H1 (cell line): ENCODE results near the gene DOCK11. TPM values are rescaled to one million over a fixed set of nuclear protein-coding genes. Genes with fewer than 3 reads are reported as not detected.

Experiments used
- ASH2L ChIP-seq: fragments of 200-600, 300-600 bp; sonication (generic); IDR thresholded peaks from one replicate; pipeline ENCODE4 v1.7.1; 2017; ENCODE audit warnings: low read length
- BRCA1 ChIP-seq: IDR thresholded peaks from 2 replicates; pipeline ENCODE4 v1.6.1; 2012; ENCODE audit warnings: low read depth, low read length, improper control_type of control experiment
- GABPA ChIP-seq: IDR thresholded peaks from 2 replicates; pipeline ENCODE4 v1.6.1; 2011; ENCODE audit warnings: mild to moderate bottlenecking, low read length, moderate library complexity, borderline replicate concordance; ENCODE audit not compliant: insufficient read depth
- GTF2F1 ChIP-seq: IDR thresholded peaks from 2 replicates; pipeline ENCODE4 v1.6.1; 2012; ENCODE audit warnings: low read depth, low read length, improper control_type of control experiment, borderline replicate concordance
- KDM1A ChIP-seq: fragments of 200-600, 300-600 bp; sonication (generic); IDR thresholded peaks from 2 replicates; pipeline ENCODE4 v1.7.1; 2016; ENCODE audit warnings: mild to moderate bottlenecking, low read length, borderline replicate concordance
- RFX5 ChIP-seq: IDR thresholded peaks from 2 replicates; pipeline ENCODE4 v1.6.1; 2011; ENCODE audit warnings: low read depth, low read length, improper control_type of control experiment, borderline replicate concordance
- RXRA ChIP-seq: IDR thresholded peaks from 2 replicates; pipeline ENCODE4 v1.6.1; 2011; ENCODE audit warnings: low read depth, mild to moderate bottlenecking, low read length, moderate library complexity; ENCODE audit not compliant: insufficient read depth
- SIX5 ChIP-seq: IDR thresholded peaks from 2 replicates; pipeline ENCODE4 v1.6.1; 2011; ENCODE audit warnings: mild to moderate bottlenecking, low read depth, low read length
- TAF1 ChIP-seq: IDR thresholded peaks from 2 replicates; pipeline ENCODE4 v1.6.1; 2011; ENCODE audit warnings: mild to moderate bottlenecking, low read depth, low read length
- TAF7 ChIP-seq: optimal IDR thresholded peaks from 2 replicates; pipeline ENCODE3; 2011; ENCODE audit warnings: low read depth, mild to moderate bottlenecking, inconsistent platforms, low read length, moderate library complexity, borderline replicate concordance
- YY1 ChIP-seq: IDR thresholded peaks from 2 replicates; pipeline ENCODE4 v1.6.1; 2011; ENCODE audit warnings: low read depth, mild to moderate bottlenecking, low read length
- polyA plus RNA-seq, 7 experiments: library from polyadenylated mRNA; depleted of rRNA in 3 of 7; stranded (reverse) in 5 of 7; unstranded in 2 of 7; fragments of >200 nt in 5 of 7; fragments of 200-250 nt in 2 of 7; gene quantifications; 1 replicate in 5 of 7; 2 replicates in 1 of 7; 4 replicates in 1 of 7; pipeline versions ENCODE4 v1.2.1 to v1.2.3, GENCODE V29; 2011 to 2013; ENCODE audit warnings: missing spikeins in 2 of 7, mixed read lengths in 2 of 7
- total RNA-seq: library from RNA; stranded (reverse); fragmentation: NEBNext Ultra II Directional; extraction: Animal tissue kit (Norgen Biotek cat#: 25700); gene quantifications from 2 replicates; pipeline ENCODE4 v1.2.1, GENCODE V29; 2021
- TF ChIP-seq, protein P1 (sequence below): fragments of 300-600 bp; sonication (generic); IDR thresholded peaks from 2 replicates; pipeline ENCODE4 v1.7.1; 2012; ENCODE audit warnings: low read length, moderate library complexity, mild to moderate bottlenecking, inconsistent platforms; ENCODE audit not compliant: insufficient replicate concordance

The DOCK11 gene
- total and polyA plus RNA-seq, 2 of the 8 experiments (the other 6 are each of a cell fraction or from before 2014, with no cell fraction given), result 4.9 to 12.0 TPM

DNA sequence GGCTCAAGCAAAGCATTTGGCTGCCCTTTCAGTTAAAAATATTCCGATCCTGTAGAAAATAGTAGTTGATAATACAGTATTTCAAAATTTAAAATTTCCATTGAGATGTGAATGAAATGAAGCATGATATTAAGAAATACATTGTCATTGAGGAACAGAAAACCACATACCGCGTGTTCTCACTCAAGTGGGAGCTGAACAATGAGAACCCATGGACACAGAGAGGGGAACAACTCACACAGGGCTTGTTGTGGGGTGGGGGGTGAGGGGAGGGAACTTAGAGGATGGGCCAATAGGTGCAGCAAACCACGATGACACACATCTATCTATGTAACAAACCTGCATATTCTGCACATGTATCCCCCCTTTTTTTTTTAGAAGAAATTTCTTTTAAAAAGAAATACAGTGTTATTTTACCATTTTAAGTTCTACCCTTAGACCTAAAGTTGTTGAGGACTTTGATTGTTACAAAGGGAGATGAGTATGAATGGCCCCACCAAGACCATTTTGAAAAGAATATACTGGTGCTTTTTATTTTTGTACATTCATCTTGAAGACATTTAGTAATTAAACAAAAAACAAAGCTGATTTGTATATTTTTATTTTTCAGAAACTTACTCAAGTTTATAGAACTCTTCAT is 179.8 kb downstream of the DOCK11 start (continued):
- TF ChIP-seq, protein P1, sequence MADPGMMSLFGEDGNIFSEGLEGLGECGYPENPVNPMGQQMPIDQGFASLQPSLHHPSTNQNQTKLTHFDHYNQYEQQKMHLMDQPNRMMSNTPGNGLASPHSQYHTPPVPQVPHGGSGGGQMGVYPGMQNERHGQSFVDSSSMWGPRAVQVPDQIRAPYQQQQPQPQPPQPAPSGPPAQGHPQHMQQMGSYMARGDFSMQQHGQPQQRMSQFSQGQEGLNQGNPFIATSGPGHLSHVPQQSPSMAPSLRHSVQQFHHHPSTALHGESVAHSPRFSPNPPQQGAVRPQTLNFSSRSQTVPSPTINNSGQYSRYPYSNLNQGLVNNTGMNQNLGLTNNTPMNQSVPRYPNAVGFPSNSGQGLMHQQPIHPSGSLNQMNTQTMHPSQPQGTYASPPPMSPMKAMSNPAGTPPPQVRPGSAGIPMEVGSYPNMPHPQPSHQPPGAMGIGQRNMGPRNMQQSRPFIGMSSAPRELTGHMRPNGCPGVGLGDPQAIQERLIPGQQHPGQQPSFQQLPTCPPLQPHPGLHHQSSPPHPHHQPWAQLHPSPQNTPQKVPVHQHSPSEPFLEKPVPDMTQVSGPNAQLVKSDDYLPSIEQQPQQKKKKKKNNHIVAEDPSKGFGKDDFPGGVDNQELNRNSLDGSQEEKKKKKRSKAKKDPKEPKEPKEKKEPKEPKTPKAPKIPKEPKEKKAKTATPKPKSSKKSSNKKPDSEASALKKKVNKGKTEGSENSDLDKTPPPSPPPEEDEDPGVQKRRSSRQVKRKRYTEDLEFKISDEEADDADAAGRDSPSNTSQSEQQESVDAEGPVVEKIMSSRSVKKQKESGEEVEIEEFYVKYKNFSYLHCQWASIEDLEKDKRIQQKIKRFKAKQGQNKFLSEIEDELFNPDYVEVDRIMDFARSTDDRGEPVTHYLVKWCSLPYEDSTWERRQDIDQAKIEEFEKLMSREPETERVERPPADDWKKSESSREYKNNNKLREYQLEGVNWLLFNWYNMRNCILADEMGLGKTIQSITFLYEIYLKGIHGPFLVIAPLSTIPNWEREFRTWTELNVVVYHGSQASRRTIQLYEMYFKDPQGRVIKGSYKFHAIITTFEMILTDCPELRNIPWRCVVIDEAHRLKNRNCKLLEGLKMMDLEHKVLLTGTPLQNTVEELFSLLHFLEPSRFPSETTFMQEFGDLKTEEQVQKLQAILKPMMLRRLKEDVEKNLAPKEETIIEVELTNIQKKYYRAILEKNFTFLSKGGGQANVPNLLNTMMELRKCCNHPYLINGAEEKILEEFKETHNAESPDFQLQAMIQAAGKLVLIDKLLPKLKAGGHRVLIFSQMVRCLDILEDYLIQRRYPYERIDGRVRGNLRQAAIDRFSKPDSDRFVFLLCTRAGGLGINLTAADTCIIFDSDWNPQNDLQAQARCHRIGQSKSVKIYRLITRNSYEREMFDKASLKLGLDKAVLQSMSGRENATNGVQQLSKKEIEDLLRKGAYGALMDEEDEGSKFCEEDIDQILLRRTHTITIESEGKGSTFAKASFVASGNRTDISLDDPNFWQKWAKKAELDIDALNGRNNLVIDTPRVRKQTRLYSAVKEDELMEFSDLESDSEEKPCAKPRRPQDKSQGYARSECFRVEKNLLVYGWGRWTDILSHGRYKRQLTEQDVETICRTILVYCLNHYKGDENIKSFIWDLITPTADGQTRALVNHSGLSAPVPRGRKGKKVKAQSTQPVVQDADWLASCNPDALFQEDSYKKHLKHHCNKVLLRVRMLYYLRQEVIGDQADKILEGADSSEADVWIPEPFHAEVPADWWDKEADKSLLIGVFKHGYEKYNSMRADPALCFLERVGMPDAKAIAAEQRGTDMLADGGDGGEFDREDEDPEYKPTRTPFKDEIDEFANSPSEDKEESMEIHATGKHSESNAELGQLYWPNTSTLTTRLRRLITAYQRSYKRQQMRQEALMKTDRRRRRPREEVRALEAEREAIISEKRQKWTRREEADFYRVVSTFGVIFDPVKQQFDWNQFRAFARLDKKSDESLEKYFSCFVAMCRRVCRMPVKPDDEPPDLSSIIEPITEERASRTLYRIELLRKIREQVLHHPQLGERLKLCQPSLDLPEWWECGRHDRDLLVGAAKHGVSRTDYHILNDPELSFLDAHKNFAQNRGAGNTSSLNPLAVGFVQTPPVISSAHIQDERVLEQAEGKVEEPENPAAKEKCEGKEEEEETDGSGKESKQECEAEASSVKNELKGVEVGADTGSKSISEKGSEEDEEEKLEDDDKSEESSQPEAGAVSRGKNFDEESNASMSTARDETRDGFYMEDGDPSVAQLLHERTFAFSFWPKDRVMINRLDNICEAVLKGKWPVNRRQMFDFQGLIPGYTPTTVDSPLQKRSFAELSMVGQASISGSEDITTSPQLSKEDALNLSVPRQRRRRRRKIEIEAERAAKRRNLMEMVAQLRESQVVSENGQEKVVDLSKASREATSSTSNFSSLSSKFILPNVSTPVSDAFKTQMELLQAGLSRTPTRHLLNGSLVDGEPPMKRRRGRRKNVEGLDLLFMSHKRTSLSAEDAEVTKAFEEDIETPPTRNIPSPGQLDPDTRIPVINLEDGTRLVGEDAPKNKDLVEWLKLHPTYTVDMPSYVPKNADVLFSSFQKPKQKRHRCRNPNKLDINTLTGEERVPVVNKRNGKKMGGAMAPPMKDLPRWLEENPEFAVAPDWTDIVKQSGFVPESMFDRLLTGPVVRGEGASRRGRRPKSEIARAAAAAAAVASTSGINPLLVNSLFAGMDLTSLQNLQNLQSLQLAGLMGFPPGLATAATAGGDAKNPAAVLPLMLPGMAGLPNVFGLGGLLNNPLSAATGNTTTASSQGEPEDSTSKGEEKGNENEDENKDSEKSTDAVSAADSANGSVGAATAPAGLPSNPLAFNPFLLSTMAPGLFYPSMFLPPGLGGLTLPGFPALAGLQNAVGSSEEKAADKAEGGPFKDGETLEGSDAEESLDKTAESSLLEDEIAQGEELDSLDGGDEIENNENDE, result no peak
- no peak for TF ChIP-seq RFX5
- no peak for TF ChIP-seq YY1
- no peak for TF ChIP-seq GABPA
- TF ChIP-seq TAF1, result no peak
- no peak for TF ChIP-seq SIX5
- TF ChIP-seq RXRA, result no peak
- no peak for TF ChIP-seq KDM1A
- TF ChIP-seq ASH2L, result no peak
- no peak for TF ChIP-seq TAF7
- TF ChIP-seq GTF2F1, result no peak
- TF ChIP-seq BRCA1, result no peak
